Measurements from ENCODE around the gene ZC4H2.

DNA sequence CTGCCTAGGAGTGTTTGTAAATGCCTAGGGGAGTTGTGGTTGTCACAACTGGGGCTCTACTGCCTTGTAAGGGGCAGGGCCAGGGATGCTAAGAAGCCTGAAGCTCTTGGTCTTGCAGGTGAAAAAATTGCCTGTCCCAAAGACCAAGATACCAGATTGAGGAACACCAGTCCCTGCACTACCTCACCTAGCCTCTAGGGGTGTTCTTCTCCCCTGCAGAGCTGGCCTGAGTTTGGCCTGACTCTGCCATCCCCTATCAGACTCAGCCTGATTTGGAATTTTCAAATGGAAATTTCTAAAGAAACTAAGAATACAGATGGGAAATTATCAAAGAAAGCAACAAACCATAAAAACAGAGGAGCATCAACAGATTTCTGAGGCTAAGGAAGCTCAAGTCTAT, 90.4 kb downstream of the ZC4H2 start:
- peak; percentile 69 for TF ChIP-seq CTCF (IDR thresholded peaks at IDR 0.05)
- TF ChIP-seq, protein P1, sequence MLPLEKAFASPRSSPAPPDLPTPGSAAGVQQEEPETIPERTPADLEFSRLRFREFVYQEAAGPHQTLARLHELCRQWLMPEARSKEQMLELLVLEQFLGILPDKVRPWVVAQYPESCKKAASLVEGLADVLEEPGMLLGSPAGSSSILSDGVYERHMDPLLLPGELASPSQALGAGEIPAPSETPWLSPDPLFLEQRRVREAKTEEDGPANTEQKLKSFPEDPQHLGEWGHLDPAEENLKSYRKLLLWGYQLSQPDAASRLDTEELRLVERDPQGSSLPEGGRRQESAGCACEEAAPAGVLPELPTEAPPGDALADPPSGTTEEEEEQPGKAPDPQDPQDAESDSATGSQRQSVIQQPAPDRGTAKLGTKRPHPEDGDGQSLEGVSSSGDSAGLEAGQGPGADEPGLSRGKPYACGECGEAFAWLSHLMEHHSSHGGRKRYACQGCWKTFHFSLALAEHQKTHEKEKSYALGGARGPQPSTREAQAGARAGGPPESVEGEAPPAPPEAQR (CRISPR knock-in tag; IDR thresholded peaks at IDR 0.05): no peak
- TF ChIP-seq IRF2 (CRISPR knock-in tag; IDR thresholded peaks at IDR 0.05; ENCODE audit: borderline replicate concordance, low read depth): no peak
- no peak for TF ChIP-seq NFE2L1 (CRISPR knock-in tag; IDR thresholded peaks at IDR 0.05)
- TF ChIP-seq TEAD4 (CRISPR knock-in tag; IDR thresholded peaks at IDR 0.05): no peak

Data from WTC11 (cell line).